GM18867 (cell line): Measurements from ENCODE around the gene CFAP210.

Experiments used
- ATAC-seq: cut with Tn5 transposase; IDR thresholded peaks from one replicate; pipeline ENCODE4 v1.9.1; 2021; ENCODE audit warnings: mild to moderate bottlenecking, moderate library complexity; ENCODE audit not compliant: unreplicated experiment

CFAP210 gene

GRCh38 chr2:169694113-169694893 is at the start of gene CFAP210, which contains the start of gene PHOSPHO2:
TSS of gene CFAP210 (minus strand) at chr2:169694405. CDS start at chr2:169694327, 78 bp downstream.
TSS of gene PHOSPHO2 (plus strand) at chr2:169694469. CDS start at chr2:169700972, 6,503 bp downstream.
- ATAC-seq, result peak; percentile 99

GRCh38 chr2:169743549-169743948 is 49.3 kb upstream of the CFAP210 start:
- no peak for ATAC-seq

- ATAC-seq, result no peak
These were observed 45.1 kb upstream of the CFAP210 start for GRCh38 chr2:169739351-169739750.

GRCh38 chr2:169738566-169739229 is 44.5 kb upstream of the CFAP210 start:
- no peak for ATAC-seq

- no peak for ATAC-seq
These were observed 42.7 kb upstream of the CFAP210 start for GRCh38 chr2:169736902-169737301.

GRCh38 chr2:169735623-169736022 is 41.4 kb upstream of the CFAP210 start:
- no peak for ATAC-seq

GRCh38 chr2:169734169-169734847 is 40.1 kb upstream of the CFAP210 start:
- peak; percentile 35 for ATAC-seq

GRCh38 chr2:169732583-169733358 is 38.6 kb upstream of the CFAP210 start:
- no peak for ATAC-seq

- no peak for ATAC-seq
These were observed 37.9 kb upstream of the CFAP210 start for GRCh38 chr2:169732075-169732474.

- no peak for ATAC-seq
These were observed 35.0 kb upstream of the CFAP210 start for GRCh38 chr2:169729274-169729605.

GRCh38 chr2:169727065-169727464 is 32.9 kb upstream of the CFAP210 start:
- ATAC-seq, result no peak

- no peak for ATAC-seq
These were observed 26.8 kb upstream of the CFAP210 start for GRCh38 chr2:169721016-169721415.

- ATAC-seq, result no peak
These were observed 24.8 kb upstream of the CFAP210 start for GRCh38 chr2:169718930-169719504.

- no peak for ATAC-seq
These were observed 23.5 kb upstream of the CFAP210 start for GRCh38 chr2:169717691-169718063.

- ATAC-seq, result no peak
These were observed 22.9 kb upstream of the CFAP210 start for GRCh38 chr2:169716938-169717690.

GRCh38 chr2:169716238-169716886 is 22.2 kb upstream of the CFAP210 start:
- no peak for ATAC-seq

- ATAC-seq, result no peak
These were observed 21.4 kb upstream of the CFAP210 start for GRCh38 chr2:169715379-169716237.

GRCh38 chr2:169714699-169715098 is 20.5 kb upstream of the CFAP210 start:
- ATAC-seq, result no peak

GRCh38 chr2:169713331-169713730 is 19.1 kb upstream of the CFAP210 start:
- ATAC-seq, result no peak
